ENCODE data around the gene RCL1.

DNA sequence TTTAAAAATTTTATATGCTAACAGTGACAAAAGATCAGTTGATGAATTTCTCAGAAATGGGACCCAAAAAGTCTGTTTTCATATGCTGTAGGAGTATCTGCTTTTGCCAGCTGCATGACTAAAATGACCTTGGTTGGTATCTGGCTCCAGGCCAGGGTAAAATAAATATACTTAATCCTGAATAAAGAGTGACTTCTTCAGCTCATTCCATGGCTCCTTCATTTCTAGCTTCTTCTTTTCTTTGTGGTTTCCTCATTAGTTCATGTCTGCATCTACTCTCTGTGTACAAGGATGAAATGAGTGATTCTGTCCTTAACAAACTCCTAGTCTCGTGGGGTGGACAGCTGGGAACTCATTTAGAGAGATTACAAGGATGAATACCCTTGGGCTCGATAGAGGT is 36.0 kb downstream of the RCL1 start:
- TF ChIP-seq, protein P1, sequence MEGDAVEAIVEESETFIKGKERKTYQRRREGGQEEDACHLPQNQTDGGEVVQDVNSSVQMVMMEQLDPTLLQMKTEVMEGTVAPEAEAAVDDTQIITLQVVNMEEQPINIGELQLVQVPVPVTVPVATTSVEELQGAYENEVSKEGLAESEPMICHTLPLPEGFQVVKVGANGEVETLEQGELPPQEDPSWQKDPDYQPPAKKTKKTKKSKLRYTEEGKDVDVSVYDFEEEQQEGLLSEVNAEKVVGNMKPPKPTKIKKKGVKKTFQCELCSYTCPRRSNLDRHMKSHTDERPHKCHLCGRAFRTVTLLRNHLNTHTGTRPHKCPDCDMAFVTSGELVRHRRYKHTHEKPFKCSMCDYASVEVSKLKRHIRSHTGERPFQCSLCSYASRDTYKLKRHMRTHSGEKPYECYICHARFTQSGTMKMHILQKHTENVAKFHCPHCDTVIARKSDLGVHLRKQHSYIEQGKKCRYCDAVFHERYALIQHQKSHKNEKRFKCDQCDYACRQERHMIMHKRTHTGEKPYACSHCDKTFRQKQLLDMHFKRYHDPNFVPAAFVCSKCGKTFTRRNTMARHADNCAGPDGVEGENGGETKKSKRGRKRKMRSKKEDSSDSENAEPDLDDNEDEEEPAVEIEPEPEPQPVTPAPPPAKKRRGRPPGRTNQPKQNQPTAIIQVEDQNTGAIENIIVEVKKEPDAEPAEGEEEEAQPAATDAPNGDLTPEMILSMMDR (IDR thresholded peaks at IDR 0.05; ENCODE audit: borderline replicate concordance, extremely low read depth, low read length, poor library complexity, severe bottlenecking): no peak
- no peak for TF ChIP-seq EZH2 (IDR thresholded peaks at IDR 0.05; ENCODE audit: borderline replicate concordance, low read depth, low read length, severe bottlenecking)

All from DND-41 (cell line).